ENCODE data around the gene TTC9B. TPM values are rescaled to one million over a fixed set of nuclear protein-coding genes. Genes with fewer than 3 reads are reported as not detected.

Gene TTC9B
- polyA plus RNA-seq, 2 of the 4 experiments (the other 2 are of a cell fraction) = not detected

GRCh38 chr19:40190891-40191835 lies 27.0 kb downstream of the TTC9B start, which contains the start of gene MAP3K10 (continued):
- TF ChIP-seq SMC3 (IDR thresholded peaks at IDR 0.05) (no peak), HEYL (CRISPR knock-in tag; IDR thresholded peaks at IDR 0.05) (no peak), TP53 (CRISPR knock-in tag; IDR thresholded peaks at IDR 0.05) (no peak), JUN (IDR thresholded peaks at IDR 0.05) (peak; percentile 67 to 84; a peak in 4 of 5 replicates), ESRRA (IDR thresholded peaks at IDR 0.05; ENCODE audit: borderline replicate concordance, low read length) (peak; percentile 59; the same call in 1 of the 2 replicates), PHF8 (IDR thresholded peaks at IDR 0.05; ENCODE audit: borderline replicate concordance, low read depth) (peak; percentile 95), ZSCAN20 (CRISPR knock-in tag; IDR thresholded peaks at IDR 0.05) (no peak), MAFK (IDR thresholded peaks at IDR 0.05; ENCODE audit: partially characterized antibody) (no peak), NR3C1 (IDR thresholded peaks at IDR 0.05) (no peak), CHD2 (IDR thresholded peaks at IDR 0.05; ENCODE audit: low read length, partially characterized antibody) (peak; percentile 19)
- TF ChIP-seq, protein P1, sequence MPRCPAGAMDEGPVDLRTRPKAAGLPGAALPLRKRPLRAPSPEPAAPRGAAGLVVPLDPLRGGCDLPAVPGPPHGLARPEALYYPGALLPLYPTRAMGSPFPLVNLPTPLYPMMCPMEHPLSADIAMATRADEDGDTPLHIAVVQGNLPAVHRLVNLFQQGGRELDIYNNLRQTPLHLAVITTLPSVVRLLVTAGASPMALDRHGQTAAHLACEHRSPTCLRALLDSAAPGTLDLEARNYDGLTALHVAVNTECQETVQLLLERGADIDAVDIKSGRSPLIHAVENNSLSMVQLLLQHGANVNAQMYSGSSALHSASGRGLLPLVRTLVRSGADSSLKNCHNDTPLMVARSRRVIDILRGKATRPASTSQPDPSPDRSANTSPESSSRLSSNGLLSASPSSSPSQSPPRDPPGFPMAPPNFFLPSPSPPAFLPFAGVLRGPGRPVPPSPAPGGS (IDR thresholded peaks at IDR 0.05) = peak; percentile 72; the same call in 2 of the 3 replicates
- TF ChIP-seq, protein P2, sequence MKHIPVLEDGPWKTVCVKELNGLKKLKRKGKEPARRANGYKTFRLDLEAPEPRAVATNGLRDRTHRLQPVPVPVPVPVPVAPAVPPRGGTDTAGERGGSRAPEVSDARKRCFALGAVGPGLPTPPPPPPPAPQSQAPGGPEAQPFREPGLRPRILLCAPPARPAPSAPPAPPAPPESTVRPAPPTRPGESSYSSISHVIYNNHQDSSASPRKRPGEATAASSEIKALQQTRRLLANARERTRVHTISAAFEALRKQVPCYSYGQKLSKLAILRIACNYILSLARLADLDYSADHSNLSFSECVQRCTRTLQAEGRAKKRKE (CRISPR knock-in tag; IDR thresholded peaks at IDR 0.05; ENCODE audit: low read depth) = no peak

- 69% methylated on average over 1 of the region's 1 CpG for WGBS (ENCODE audit: missing lambda C conversion rate)
- peak; percentile 13 for FAIRE-seq
Observed at GRCh38 chr19:40184273-40184672, 33.9 kb downstream of the TTC9B start.

GRCh38 chr19:40178756-40179155 lies 39.4 kb downstream of the TTC9B start:
- no peak overlapping the region for H3K4me2 ChIP-seq
- CTCF ChIA-PET = interaction anchor here (0.6 to 11.7 kb wide), 6 partner anchors 11 to 446 kb away, joined by 3 to 92 read pairs (median 7); partner anchors contain the start of gene TTC9B
- H3K4me3 ChIP-seq = no peak overlapping the region
- DNase-seq (ENCODE audit: low read depth in 1 of 2, low spot score in 1 of 2) = no peak
- no peaks in the 10 kb centered on the region; the same call in 2 of the 3 replicates for H3K4me1 ChIP-seq
- TF ChIP-seq KDM1A (IDR thresholded peaks at IDR 0.05; ENCODE audit: low read depth) (no peak), FOSL2 (IDR thresholded peaks at IDR 0.05) (no peak), FOSL2 (CRISPR knock-in tag; IDR thresholded peaks at IDR 0.05) (peak; percentile 17; the same call in 1 of the 2 replicates), CBX2 (IDR thresholded peaks at IDR 0.05; ENCODE audit: borderline replicate concordance, low read depth) (no peak)
- peak; percentile 81 for FAIRE-seq
- H3K27ac ChIP-seq = no peak overlapping the region
- H3K9me3 ChIP-seq = peaks cover 11% of the 10 kb centered on the region
- WGBS (ENCODE audit: missing lambda C conversion rate) = 30% methylated on average over 4 of the region's 4 CpGs
- POLR2A ChIA-PET = interaction anchor here (0.5 kb wide), 1 partner anchor 106 kb away, joined by 6 read pairs; the partner anchor contains the start of gene AKT2
- ATAC-seq = peak in 1 of 2 experiments; percentile 24; a peak in 2 of 6 replicates

More at GRCh38 chr19:40184273-40184672, 33.9 kb downstream of the TTC9B start:
- POLR2A ChIA-PET = interaction anchor here (0.7 kb wide), 1 partner anchor 703 kb away, joined by 4 read pairs; the partner anchor contains the start of gene TIMM50
- H3K9me3 ChIP-seq = no peaks in the 10 kb centered on the region
- H3K4me1 ChIP-seq = peaks cover 5% of the 10 kb centered on the region; the same call in 2 of the 3 replicates
- CTCF ChIA-PET = interaction anchor here (0.6 to 3.5 kb wide), 6 partner anchors 9 to 50 kb away, joined by 3 to 15 read pairs (median 6); partner anchors contain the start of gene TTC9B
- TF ChIP-seq SMC3 (IDR thresholded peaks at IDR 0.05) = no peak
- no peak for TF ChIP-seq ZC3H11A (IDR thresholded peaks at IDR 0.05)
- TF ChIP-seq, protein P3, sequence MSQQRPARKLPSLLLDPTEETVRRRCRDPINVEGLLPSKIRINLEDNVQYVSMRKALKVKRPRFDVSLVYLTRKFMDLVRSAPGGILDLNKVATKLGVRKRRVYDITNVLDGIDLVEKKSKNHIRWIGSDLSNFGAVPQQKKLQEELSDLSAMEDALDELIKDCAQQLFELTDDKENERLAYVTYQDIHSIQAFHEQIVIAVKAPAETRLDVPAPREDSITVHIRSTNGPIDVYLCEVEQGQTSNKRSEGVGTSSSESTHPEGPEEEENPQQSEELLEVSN (IDR thresholded peaks at IDR 0.05; ENCODE audit: borderline replicate concordance, low read depth) = no peak
- TF ChIP-seq KDM5A (IDR thresholded peaks at IDR 0.05) = no peak
- no peak for TF ChIP-seq SREBF2 (IDR thresholded peaks at IDR 0.05)
- TF ChIP-seq POLR2AphosphoS2 (conservative IDR thresholded peaks at IDR 0.05; ENCODE audit: low read length) = no peak
- TF ChIP-seq HEYL (CRISPR knock-in tag; IDR thresholded peaks at IDR 0.05) = no peak
- no peak for TF ChIP-seq EP300 (IDR thresholded peaks at IDR 0.05)
- TF ChIP-seq HOXB5 (CRISPR knock-in tag; IDR thresholded peaks at IDR 0.05) = no peak
- TF ChIP-seq MAZ (IDR thresholded peaks at IDR 0.05; ENCODE audit: borderline replicate concordance, low read depth, low read length) = no peak
- no peak for TF ChIP-seq KDM1A (IDR thresholded peaks at IDR 0.05; ENCODE audit: low read depth)
- no peak for TF ChIP-seq TP53 (CRISPR knock-in tag; IDR thresholded peaks at IDR 0.05)
- TF ChIP-seq FOSB (CRISPR knock-in tag; IDR thresholded peaks at IDR 0.05) = no peak
- no peak for TF ChIP-seq ESRRA (IDR thresholded peaks at IDR 0.05; ENCODE audit: borderline replicate concordance, low read length)
- no peak overlapping the region for H3K4me3 ChIP-seq
- ATAC-seq (no peak), DNase-seq (ENCODE audit: low read depth in 1 of 2, low spot score in 1 of 2) (no peak)
- H3K27ac ChIP-seq = no peak overlapping the region
- H3K4me2 ChIP-seq = no peak overlapping the region

All from A549 (cell line).